K562 (cell line): ENCODE results near the gene TULP3. TPM values are rescaled to one million over a fixed set of nuclear protein-coding genes. Genes with fewer than 3 reads are reported as not detected.

Experiments used
- ATAC-seq: fragments of 200-7000 bp; cut with Tn5 transposase; 3 replicates; pipeline ENCODE4 v1.9.1; 2020; ENCODE audit warnings: moderate library complexity
- BruUV-seq: library from RNA; stranded (reverse); fragments of 400-500 nt; replicated peaks from 2 replicates; lab custom pipeline; 2021; lab: Mats Ljungman, UMichigan
- CTCF ChIA-PET: fragments of 300-600 bp; formaldehyde crosslinking; extraction: SDS; loops from one replicate; lab custom pipeline; 2021; ENCODE audit warnings: low intra/inter-chr PET ratio; lab: Yijun Ruan, JAX
- POLR2A ChIA-PET: fragments of 300-600, 350-650 bp; sonication (Branson Sonifier 250); formaldehyde crosslinking; extraction: SDS; loops from one replicate; lab custom pipeline; 2021; ENCODE audit warnings: antibody characterized with exemption, inconsistent platforms; lab: Yijun Ruan, JAX
- DNase-seq, 4 experiments: peaks; one replicate each; pipeline versions ENCODE4 v3.0.0 to v3.0.0-alpha.2; 2011 to 2018; ENCODE audit warnings: low spot score in 3 of 4, mixed read lengths in 3 of 4; ENCODE audit errors: extremely low read depth in 1 of 4
- FAIRE-seq: peaks from 2 replicates; lab custom pipeline; 2011; peaks lifted over from hg19 to GRCh38; lab: Jason Lieb, UNC
- H2AFZ ChIP-seq: 2 replicates; pipeline ENCODE4 v1.6.0; 2011; ENCODE audit warnings: low read depth, low read length, control low read depth, inconsistent platforms
- H3K27ac ChIP-seq: fragments of 200-600 bp; 3 replicates; pipeline ENCODE4 v1.8.0; 2011; ENCODE audit warnings: low read depth, mild to moderate bottlenecking, control low read depth, inconsistent platforms, low read length, moderate library complexity, mixed read lengths; ENCODE audit errors: extremely low read depth
- H3K27me3 ChIP-seq, 2 experiments: fragments of 300-600 bp in 1 of 2; 2 replicates in 1 of 2; 3 replicates in 1 of 2; pipeline versions ENCODE4 v1.6.0 to v1.8.0; 2011; ENCODE audit warnings: inconsistent platforms in 2 of 2, low read length in 2 of 2, mild to moderate bottlenecking in 1 of 2, mixed read lengths in 1 of 2, moderate library complexity in 1 of 2; ENCODE audit not compliant: control insufficient read depth in 2 of 2, insufficient read depth in 2 of 2
- H3K36me3 ChIP-seq: fragments of 300-600 bp; 3 replicates; pipeline ENCODE4 v1.8.0; 2011; ENCODE audit warnings: mild to moderate bottlenecking, low read length, inconsistent platforms; ENCODE audit not compliant: control insufficient read depth, insufficient read depth
- H3K4me1 ChIP-seq, 2 experiments: fragments of 200-600 bp in 1 of 2; replicated peaks in 1 of 2; 2 replicates in 1 of 2; 3 replicates in 1 of 2; pipeline versions ENCODE4 v1.5.1 to v1.8.0; 2011; ENCODE audit warnings: inconsistent platforms in 2 of 2, low read length in 2 of 2, mild to moderate bottlenecking in 1 of 2, mixed read lengths in 1 of 2, moderate library complexity in 1 of 2; ENCODE audit not compliant: control insufficient read depth in 2 of 2, insufficient read depth in 2 of 2
- H3K4me2 ChIP-seq: 2 replicates; pipeline ENCODE4 v1.6.1; 2011; ENCODE audit warnings: low read length, control low read depth, inconsistent platforms, mixed read lengths; ENCODE audit not compliant: insufficient read depth
- H3K4me3 ChIP-seq: fragments of 200-600 bp; sonication (generic), shearing (Covaris generic); 2 replicates; pipeline ENCODE4 v1.5.1; 2016; ENCODE audit warnings: control low read depth, inconsistent platforms
- H3K79me2 ChIP-seq: fragments of 200-600 bp; 3 replicates; pipeline ENCODE4 v1.8.0; 2011; ENCODE audit warnings: low read length, inconsistent platforms; ENCODE audit not compliant: control insufficient read depth, insufficient read depth
- H3K9ac ChIP-seq, 2 experiments: 2 replicates each; pipeline versions ENCODE4 v1.6.0 to v1.6.1; 2011; ENCODE audit warnings: low read depth in 2 of 2, low read length in 2 of 2, control low read depth in 1 of 2, inconsistent platforms in 1 of 2, mild to moderate bottlenecking in 1 of 2, mixed read lengths in 1 of 2; ENCODE audit not compliant: insufficient read depth in 1 of 2
- H3K9me1 ChIP-seq: one replicate; pipeline ENCODE4 v1.6.0; 2011; ENCODE audit warnings: inconsistent platforms, mild to moderate bottlenecking, low read length, moderate library complexity; ENCODE audit not compliant: control insufficient read depth, insufficient read depth
- H3K9me3 ChIP-seq: replicated peaks from 2 replicates; pipeline ENCODE4 v1.5.1; 2011; ENCODE audit warnings: low read depth, low read length, inconsistent platforms; ENCODE audit not compliant: control insufficient read depth, insufficient read depth
- H4K20me1 ChIP-seq: replicated peaks from 2 replicates; pipeline ENCODE4 v1.6.1; 2011; ENCODE audit warnings: low read length, inconsistent platforms, mixed read lengths; ENCODE audit not compliant: control insufficient read depth, insufficient read depth
- ZNF124 ChIP-seq: sonication (generic); formaldehyde crosslinking; IDR thresholded peaks from 2 replicates; pipeline ENCODE4 v1.8.1; 2022; ENCODE audit warnings: missing genetic modification reagents
- WGBS: fragments of 100-300 bp; shearing (Covaris generic); methylation state at CpG from one replicate; pipeline ENCODE4 v1.1.6; 2016; ENCODE audit warnings: low coverage, mixed read lengths; ENCODE audit not compliant: insufficient coverage; ENCODE audit errors: missing lambda C conversion rate; 5-methylcytosine and 5-hydroxymethylcytosine counted together
- in situ Hi-C: fragments of 300-500 bp; cut with MboI; formaldehyde crosslinking; loops from 4 replicates; pipeline ENCODE4 v1.15.0; 2018; ENCODE audit warnings: inconsistent platforms, mixed read lengths
- intact Hi-C: fragments of 100-400 bp; cut with micrococcal nuclease; formaldehyde crosslinking; loops from 2 replicates; pipeline ENCODE4 v1.14.2; 2022
- polyA plus RNA-seq, 8 experiments: library from polyadenylated mRNA; depleted of rRNA in 4 of 8; stranded (reverse) in 5 of 8; unstranded in 3 of 8; fragments of >200 nt; fragmentation: Nextera tagmentation in 2 of 8; fragmentation: Illumina TruSeq in 1 of 8; extraction: Ambion mirVana in 2 of 8; extraction: Trizol in 1 of 8; gene quantifications; 2 replicates each; pipeline versions ENCODE4 v1.2.1 to v1.2.3, GENCODE V29; 2011 to 2014; ENCODE audit warnings: inconsistent platforms in 1 of 8, missing spikeins in 1 of 8
- total RNA-seq, 7 experiments: library from RNA; depleted of rRNA in 6 of 7; stranded (reverse); fragments of >200 nt in 6 of 7; fragmentation: Illumina TruSeq in 2 of 7; extraction: Trizol in 2 of 7; gene quantifications; 2 replicates each; pipeline versions ENCODE4 v1.2.1 to v1.2.3, GENCODE V29; 2011 to 2021; ENCODE audit warnings: low replicate concordance in 1 of 7
- TF ChIP-seq, protein P1 (sequence below), 2 experiments: fragments of 150-350 bp in 1 of 2; IDR thresholded peaks; 2 replicates each; pipeline ENCODE4 v1.6.1; 2012 to 2016; ENCODE audit warnings: low read depth in 2 of 2, low read length in 2 of 2, mild to moderate bottlenecking in 1 of 2, moderate library complexity in 1 of 2
- TF ChIP-seq, protein P2 (sequence below): fragments of 450-650 bp; IDR thresholded peaks from 2 replicates; pipeline ENCODE4 v1.6.1; 2018; ENCODE audit warnings: mild to moderate bottlenecking, low read depth; ENCODE audit not compliant: partially characterized antibody
- TF ChIP-seq, protein P3 (sequence below), 2 experiments: fragments of 450-650 bp in 1 of 2; sonication (generic) in 1 of 2; formaldehyde crosslinking in 1 of 2; IDR thresholded peaks; 2 replicates each; pipeline versions ENCODE4 v1.7.1 to v1.9.0; 2016 to 2022; ENCODE audit warnings: inconsistent platforms in 1 of 2, mild to moderate bottlenecking in 1 of 2, missing genetic modification reagents in 1 of 2

The TULP3 gene
- total and polyA plus RNA-seq, 9 of the 15 experiments (the other 6 are each of a cell fraction or from before 2014, with no cell fraction given): 3.6 to 13.3 (median 7.3) TPM

DNA sequence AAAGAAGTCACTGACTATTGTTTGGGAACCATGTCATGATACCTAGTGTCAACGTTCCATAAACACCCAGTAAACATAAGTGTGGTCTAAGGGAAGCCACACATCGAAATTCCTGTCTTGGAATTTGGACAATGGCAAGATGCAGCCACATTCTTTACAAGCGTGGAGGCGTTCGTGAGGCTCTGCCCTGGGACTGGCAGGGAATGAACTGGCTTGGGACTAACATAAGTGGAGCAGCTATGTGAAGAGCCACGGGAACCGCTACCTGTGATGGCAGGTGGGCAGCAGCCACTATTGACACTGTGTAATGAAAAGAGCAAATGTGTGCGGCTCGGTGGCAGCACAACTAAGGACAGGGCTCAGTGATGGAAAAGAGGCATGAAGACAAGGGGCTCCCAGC lies 45.9 kb upstream of the TULP3 start (continued):
- TF ChIP-seq, protein P1, sequence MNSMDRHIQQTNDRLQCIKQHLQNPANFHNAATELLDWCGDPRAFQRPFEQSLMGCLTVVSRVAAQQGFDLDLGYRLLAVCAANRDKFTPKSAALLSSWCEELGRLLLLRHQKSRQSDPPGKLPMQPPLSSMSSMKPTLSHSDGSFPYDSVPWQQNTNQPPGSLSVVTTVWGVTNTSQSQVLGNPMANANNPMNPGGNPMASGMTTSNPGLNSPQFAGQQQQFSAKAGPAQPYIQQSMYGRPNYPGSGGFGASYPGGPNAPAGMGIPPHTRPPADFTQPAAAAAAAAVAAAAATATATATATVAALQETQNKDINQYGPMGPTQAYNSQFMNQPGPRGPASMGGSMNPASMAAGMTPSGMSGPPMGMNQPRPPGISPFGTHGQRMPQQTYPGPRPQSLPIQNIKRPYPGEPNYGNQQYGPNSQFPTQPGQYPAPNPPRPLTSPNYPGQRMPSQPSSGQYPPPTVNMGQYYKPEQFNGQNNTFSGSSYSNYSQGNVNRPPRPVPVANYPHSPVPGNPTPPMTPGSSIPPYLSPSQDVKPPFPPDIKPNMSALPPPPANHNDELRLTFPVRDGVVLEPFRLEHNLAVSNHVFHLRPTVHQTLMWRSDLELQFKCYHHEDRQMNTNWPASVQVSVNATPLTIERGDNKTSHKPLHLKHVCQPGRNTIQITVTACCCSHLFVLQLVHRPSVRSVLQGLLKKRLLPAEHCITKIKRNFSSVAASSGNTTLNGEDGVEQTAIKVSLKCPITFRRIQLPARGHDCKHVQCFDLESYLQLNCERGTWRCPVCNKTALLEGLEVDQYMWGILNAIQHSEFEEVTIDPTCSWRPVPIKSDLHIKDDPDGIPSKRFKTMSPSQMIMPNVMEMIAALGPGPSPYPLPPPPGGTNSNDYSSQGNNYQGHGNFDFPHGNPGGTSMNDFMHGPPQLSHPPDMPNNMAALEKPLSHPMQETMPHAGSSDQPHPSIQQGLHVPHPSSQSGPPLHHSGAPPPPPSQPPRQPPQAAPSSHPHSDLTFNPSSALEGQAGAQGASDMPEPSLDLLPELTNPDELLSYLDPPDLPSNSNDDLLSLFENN (IDR thresholded peaks at IDR 0.05; ENCODE audit: low read depth in 2 of 2, low read length in 2 of 2): no peak
- TF ChIP-seq, protein P2, sequence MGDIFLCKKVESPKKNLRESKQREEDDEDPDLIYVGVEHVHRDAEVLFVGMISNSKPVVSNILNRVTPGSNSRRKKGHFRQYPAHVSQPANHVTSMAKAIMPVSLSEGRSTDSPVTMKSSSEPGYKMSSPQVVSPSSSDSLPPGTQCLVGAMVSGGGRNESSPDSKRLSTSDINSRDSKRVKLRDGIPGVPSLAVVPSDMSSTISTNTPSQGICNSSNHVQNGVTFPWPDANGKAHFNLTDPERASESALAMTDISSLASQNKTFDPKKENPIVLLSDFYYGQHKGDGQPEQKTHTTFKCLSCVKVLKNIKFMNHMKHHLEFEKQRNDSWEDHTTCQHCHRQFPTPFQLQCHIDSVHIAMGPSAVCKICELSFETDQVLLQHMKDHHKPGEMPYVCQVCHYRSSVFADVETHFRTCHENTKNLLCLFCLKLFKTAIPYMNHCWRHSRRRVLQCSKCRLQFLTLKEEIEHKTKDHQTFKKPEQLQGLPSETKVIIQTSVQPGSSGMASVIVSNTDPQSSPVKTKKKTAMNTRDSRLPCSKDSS: no peak

GRCh38 chr12:2845280-2845679 lies 45.4 kb upstream of the TULP3 start:
- DNase-seq (peak in 1 of 4 experiments; percentile 24), ATAC-seq (peak; percentile 50), FAIRE-seq (no peak)
- Histone ChIP-seq H3K79me2 (no peaks in the 10 kb centered on the region), H3K36me3 (no peaks in the 10 kb centered on the region), H3K4me3 (no peak overlapping the region), H2AFZ (peak overlapping the region; percentile 68), H3K27ac (no peak overlapping the region; the same call in 2 of the 3 replicates), H3K27me3 (no peaks in the 10 kb centered on the region), H3K9ac (peak overlapping the region in 1 of 2 experiments; percentile 74; a peak in 2 of 4 replicates), H3K4me1 (peaks cover 8% of the 10 kb centered on the region in 2 experiments; a peak in 4 of 5 replicates), H4K20me1 (no peaks in the 10 kb centered on the region), H3K4me2 (peak overlapping the region; percentile 41; the same call in 1 of the 2 replicates), H3K9me1 (no peaks in the 10 kb centered on the region), H3K9me3 (no peaks in the 10 kb centered on the region)
- intact Hi-C loops (no loop called here), in situ Hi-C loops (no loop called here)
- no TSS peak for BruUV-seq
- POLR2A ChIA-PET: interaction anchor here (0.5 to 1.3 kb wide), 3 partner anchors 10 to 13 kb away, joined by 3 read pairs; no protein-coding TSS in a partner anchor
- 19% methylated on average over 4 of the region's 6 CpGs for WGBS
- CTCF ChIA-PET: interaction anchor here (0.8 kb wide), 1 partner anchor 190 kb away, joined by 3 read pairs; no protein-coding TSS in a partner anchor
- TF ChIP-seq ZNF124 (CRISPR knock-in tag): no peak
- TF ChIP-seq, protein P3, sequence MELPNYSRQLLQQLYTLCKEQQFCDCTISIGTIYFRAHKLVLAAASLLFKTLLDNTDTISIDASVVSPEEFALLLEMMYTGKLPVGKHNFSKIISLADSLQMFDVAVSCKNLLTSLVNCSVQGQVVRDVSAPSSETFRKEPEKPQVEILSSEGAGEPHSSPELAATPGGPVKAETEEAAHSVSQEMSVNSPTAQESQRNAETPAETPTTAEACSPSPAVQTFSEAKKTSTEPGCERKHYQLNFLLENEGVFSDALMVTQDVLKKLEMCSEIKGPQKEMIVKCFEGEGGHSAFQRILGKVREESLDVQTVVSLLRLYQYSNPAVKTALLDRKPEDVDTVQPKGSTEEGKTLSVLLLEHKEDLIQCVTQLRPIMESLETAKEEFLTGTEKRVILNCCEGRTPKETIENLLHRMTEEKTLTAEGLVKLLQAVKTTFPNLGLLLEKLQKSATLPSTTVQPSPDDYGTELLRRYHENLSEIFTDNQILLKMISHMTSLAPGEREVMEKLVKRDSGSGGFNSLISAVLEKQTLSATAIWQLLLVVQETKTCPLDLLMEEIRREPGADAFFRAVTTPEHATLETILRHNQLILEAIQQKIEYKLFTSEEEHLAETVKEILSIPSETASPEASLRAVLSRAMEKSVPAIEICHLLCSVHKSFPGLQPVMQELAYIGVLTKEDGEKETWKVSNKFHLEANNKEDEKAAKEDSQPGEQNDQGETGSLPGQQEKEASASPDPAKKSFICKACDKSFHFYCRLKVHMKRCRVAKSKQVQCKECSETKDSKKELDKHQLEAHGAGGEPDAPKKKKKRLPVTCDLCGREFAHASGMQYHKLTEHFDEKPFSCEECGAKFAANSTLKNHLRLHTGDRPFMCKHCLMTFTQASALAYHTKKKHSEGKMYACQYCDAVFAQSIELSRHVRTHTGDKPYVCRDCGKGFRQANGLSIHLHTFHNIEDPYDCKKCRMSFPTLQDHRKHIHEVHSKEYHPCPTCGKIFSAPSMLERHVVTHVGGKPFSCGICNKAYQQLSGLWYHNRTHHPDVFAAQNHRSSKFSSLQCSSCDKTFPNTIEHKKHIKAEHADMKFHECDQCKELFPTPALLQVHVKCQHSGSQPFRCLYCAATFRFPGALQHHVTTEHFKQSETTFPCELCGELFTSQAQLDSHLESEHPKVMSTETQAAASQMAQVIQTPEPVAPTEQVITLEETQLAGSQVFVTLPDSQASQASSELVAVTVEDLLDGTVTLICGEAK (IDR thresholded peaks at IDR 0.05): 0 out of 2 replicates have a peak, but pooled peaks have one; percentile 21
- TF ChIP-seq, protein P3 (CRISPR knock-in tag; IDR thresholded peaks at IDR 0.05): no peak
